ENCODE results near the gene SF3B4. TPM values are rescaled to one million over a fixed set of nuclear protein-coding genes. Genes with fewer than 3 reads are reported as not detected.

SF3B4 gene
- total RNA-seq, 2 experiments from 2014 or later: 16.7 to 70.4 TPM

Other genes with a start within 250 kb of the SF3B4 start
- not detected in 2 replicates for gene FCGR1A, start 145.1 kb downstream of the SF3B4 start, total RNA-seq (2014; rRNA removed; shearing (Covaris generic))
- not detected in 2 replicates for gene FCGR1A, start 145.1 kb downstream of the SF3B4 start, total RNA-seq (2022)
- 9.4 and 9.6 TPM in 2 replicates for gene BOLA1, start 28.2 kb downstream of the SF3B4 start, total RNA-seq (2014; rRNA removed; shearing (Covaris generic))
- gene BOLA1, start 28.2 kb downstream of the SF3B4 start, total RNA-seq (2022): 9.4 and 10.2 TPM in 2 replicates
- gene SV2A, start 10.0 kb downstream of the SF3B4 start, total RNA-seq (2014; rRNA removed; shearing (Covaris generic)): 1.0 and 1.3 TPM in 2 replicates
- 1.2 and 1.9 TPM in 2 replicates for gene SV2A, start 10.0 kb downstream of the SF3B4 start, total RNA-seq (2022)
- 0.08 and 0.09 TPM in 2 replicates for gene MTMR11, start 9.1 kb upstream of the SF3B4 start, total RNA-seq (2014; rRNA removed; shearing (Covaris generic))
- gene MTMR11, start 9.1 kb upstream of the SF3B4 start, total RNA-seq (2022): 0.24 TPM in 1 of 2 replicates, not detected in the other
- gene OTUD7B, start 82.9 kb upstream of the SF3B4 start, total RNA-seq (2014; rRNA removed; shearing (Covaris generic)): 1.6 and 1.7 TPM in 2 replicates
- 4.3 and 4.8 TPM in 2 replicates for gene OTUD7B, start 82.9 kb upstream of the SF3B4 start, total RNA-seq (2022)
- gene VPS45, start 140.0 kb upstream of the SF3B4 start, total RNA-seq (2014; rRNA removed; shearing (Covaris generic)): 38.9 and 40.2 TPM in 2 replicates
- gene VPS45, start 140.0 kb upstream of the SF3B4 start, total RNA-seq (2022): 54.4 and 58.2 TPM in 2 replicates
- gene PLEKHO1, start 222.1 kb upstream of the SF3B4 start, total RNA-seq (2014; rRNA removed; shearing (Covaris generic)): 122 and 127 TPM in 2 replicates
- gene PLEKHO1, start 222.1 kb upstream of the SF3B4 start, total RNA-seq (2022): 75.5 and 82.4 TPM in 2 replicates